LoVo (cell line): ENCODE data around the gene GPR35.
"Not testable (repeated sequence)": the region's sequence is repeated elsewhere in the genome, so short reads cannot be mapped to it uniquely, and the experiment has no call there.

Experiments
- DNase-seq: peaks from one replicate; pipeline ENCODE4 v3.0.0-alpha.2; 2016; ENCODE audit warnings: low spot score

GPR35 gene

GRCh38 chr2:240663546-240664190 lies 38.4 kb downstream of the GPR35 start:
- DNase-seq: no peak

GRCh38 chr2:240664622-240665021 lies 39.3 kb downstream of the GPR35 start:
- DNase-seq: no peak

- DNase-seq: no peak
Observed at GRCh38 chr2:240670402-240670801, 45.1 kb downstream of the GPR35 start.

- no peak for DNase-seq
Observed at GRCh38 chr2:240670950-240671349, 45.7 kb downstream of the GPR35 start.

- DNase-seq: no peak
Observed at GRCh38 chr2:240672076-240672700, 46.9 kb downstream of the GPR35 start.

DNA sequence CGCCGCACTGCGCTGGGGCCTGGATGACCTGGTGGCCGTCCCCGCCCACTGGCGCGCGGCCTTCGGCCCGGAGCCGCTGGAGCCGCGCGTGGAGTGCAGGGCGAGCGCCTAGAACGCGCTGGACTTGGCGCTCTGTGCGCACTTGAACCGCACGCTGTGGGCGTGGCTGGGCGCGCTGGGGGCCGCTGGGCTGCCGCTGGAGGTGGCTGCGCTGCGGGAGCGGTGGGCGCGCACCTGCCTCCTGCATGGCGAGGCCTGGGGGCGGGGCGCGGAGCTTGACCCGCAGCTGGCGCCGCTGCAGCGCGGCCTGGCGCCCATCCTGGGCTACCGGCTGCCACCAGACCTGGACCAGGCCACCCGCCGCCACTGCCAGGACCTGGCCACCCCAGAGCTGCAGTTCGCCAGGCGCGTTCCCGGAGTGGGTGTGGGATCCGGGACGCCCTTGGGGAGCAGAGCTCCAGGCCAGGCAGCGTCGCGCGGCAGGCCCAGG lies 47.5 kb downstream of the GPR35 start:
- DNase-seq: no peak

DNA sequence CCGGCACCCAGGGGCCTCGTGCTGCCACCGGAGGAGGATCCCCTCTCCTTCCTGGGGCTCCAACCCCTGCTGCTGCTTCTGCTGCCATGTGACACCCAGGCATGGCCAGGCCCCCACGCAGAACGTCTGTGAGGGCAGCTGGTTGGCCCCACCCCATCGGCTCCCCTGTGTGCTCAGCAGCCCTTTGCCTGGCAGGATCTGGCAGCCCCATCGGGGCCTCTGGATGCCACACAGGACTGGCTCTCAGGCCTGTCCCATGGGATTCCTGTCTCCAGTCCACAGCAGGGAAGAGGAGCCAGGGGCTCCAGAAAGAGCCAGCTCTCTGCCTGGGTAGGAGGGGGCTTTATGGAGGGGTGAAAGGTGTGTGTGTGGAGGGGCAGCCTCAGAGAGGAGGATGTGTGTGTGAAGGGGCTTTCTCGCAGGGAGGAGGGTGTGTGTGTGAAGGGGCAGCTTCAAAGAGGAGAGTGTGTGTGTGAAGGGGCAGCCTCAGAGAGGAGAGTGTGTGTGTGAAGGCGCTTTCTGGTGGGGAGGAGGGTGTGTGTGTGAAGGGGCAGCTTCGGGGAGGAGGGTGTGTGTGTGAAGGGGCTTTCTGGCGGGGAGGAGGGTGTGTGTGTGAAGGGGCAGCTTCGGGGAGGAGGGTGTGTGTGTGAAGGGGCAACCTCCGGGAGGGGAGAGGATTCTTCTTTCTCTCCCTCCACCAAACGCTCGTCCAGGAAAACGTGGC lies 49.3 kb downstream of the GPR35 start:
- DNase-seq: not testable (repeated sequence)

DNA sequence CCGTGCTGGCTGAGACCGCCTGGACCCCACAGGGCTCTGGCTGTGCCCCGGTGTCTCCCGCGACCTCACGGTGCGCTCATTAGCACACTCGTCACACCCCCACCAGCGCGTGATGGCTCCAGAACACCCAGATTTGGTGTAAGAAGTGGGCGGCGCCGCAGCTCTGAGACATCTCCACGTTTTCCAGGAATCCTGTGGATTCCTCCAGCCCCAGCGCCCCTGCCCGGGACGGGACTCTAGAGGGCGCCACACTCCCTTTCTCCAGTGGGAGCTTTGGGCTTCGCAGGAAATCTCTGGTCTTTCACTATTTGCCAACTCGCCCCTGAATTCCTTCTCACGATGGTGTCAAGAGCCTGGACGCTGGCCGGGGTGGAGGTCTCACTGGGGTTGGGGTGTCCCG lies 50.1 kb downstream of the GPR35 start:
- not testable (repeated sequence) for DNase-seq

DNA sequence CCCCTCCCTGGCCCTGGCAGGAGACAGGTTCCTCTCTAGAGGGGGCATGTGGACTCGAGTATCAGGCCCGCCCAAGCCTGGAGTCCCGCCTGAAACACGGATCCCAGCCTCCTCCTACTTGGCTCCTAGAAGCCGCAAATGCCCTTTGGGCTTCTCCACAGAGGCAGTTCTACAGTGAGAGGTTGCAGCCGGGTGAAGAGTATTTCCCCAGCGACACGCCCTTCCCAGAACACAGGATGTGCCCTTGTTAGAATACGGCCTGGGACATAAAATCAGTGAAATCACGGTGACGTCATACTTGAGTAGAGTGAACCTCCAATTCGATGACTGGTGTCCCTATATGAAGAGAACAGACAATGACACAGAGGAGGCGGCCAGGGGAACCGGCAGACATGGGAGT lies 52.8 kb downstream of the GPR35 start:
- not testable (repeated sequence) for DNase-seq

GRCh38 chr2:240678909-240679308 lies 53.6 kb downstream of the GPR35 start:
- DNase-seq: not testable (repeated sequence)

DNA sequence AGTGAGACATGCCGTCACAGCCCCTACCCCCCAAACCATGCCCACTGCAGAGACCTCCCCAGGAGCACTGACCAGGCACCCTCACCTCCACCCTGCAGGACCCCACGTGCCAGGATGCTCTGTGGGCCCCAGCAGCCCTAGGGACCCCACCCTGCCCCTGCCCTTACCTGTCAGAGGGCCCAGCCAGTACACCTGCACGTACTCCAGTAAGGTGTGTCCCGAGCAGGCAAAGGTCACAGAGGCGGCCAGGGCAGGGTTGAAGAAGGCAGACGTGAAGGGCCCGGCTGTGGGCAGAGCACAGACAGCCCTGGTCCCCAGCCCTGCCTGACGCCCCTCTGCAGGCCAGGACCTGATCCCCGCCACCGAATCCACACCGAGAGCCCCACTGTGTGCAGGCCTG lies 54.9 kb downstream of the GPR35 start:
- DNase-seq: not testable (repeated sequence)
